Activated naive CD4-positive, alpha-beta T cell treated with Interleukin-2 at 50 U/mL for 16 hours (primary cell): ENCODE measurements around the gene MRPL4.

Source experiments
- DNase-seq: peaks from one replicate; pipeline ENCODE4 v3.0.0-alpha.2; 2020

MRPL4 gene

DNA sequence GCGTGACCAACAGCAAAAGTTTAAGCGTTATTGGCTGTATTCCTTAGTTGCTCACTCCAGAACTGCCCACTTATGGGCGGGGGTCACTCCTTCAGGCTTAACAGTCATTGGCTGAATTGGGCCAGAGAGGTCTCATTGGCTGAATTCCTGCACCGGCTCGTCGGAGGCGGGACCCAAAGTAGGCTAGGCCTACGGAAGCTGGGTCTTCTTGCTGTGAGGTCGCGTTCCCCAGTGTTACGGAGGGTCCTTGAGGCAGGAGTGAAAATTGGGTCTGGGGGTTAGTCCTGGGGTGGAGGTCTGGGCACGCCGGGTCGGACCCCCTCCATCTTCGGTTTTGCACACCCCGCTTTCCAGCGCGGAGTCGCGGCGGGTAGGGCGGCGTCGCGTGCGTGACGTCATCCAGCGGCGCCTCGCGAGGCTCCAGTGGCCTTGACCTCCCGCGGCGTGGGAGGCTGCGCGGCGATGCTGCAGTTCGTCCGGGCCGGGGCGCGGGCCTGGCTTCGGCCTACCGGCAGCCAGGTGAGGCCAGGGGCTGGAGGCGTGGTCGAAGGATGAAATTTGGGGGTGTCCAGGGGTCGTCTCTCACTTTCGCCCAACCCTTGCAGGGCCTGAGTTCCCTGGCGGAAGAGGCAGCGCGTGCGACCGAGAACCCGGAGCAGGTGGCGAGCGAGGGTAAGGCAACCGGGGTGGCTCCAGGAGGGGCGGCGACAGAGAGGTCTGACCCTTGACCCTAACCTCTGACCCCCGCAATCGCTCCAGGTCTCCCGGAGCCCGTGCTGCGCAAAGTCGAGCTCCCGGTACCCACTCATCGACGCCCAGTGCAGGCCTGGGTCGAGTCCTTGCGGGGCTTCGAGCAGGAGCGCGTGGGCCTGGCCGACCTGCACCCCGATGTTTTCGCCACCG, at the start of gene MRPL4:
MRPL4 (plus strand) TSS at position 423 of the 903 bp plus-strand sequence; CDS start at position 463, 40 bp downstream.
- DNase-seq: peak; percentile 97

DNA sequence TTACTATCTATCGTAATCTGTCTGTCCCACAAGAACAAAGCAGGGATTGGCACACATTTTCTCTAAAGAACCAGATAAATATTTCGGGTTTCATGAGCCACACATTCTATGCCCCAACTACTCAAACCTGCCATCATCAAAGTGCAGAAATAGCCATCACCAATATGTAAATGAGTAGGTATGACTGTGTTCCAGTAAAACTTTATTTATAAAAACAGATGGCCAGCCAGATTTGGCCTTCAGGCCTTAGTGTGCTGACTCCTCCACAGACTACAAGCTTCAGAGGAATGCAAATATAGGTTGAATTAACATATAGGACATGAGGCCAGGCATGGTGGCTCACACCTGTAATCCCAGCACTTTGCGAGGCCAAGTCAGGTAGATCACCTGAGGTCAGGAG, 48.3 kb upstream of the MRPL4 start:
- no peak for DNase-seq

DNA sequence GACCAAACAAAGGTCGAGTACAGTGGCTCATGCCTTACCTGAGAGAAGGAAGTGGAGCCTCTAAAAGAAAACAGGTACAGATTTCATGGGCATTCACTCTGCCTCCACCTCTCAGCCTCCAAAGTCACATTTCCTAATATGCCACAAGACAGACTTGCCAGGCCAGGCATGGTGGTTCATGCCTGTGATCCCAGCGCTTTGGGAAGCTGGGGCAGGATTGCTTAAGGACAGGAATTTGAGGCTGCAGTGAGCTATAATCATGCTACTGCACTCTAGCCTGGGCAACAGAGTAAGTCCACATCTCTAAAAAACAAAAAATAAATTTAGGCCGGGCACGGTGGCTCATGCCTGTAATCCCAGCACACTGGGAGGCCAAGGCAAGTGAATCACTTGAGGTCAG, 46.4 kb upstream of the MRPL4 start:
- DNase-seq: no peak

- no peak for DNase-seq
Measured at GRCh38 chr19:10206226-10206885, 45.7 kb upstream of the MRPL4 start.

DNA sequence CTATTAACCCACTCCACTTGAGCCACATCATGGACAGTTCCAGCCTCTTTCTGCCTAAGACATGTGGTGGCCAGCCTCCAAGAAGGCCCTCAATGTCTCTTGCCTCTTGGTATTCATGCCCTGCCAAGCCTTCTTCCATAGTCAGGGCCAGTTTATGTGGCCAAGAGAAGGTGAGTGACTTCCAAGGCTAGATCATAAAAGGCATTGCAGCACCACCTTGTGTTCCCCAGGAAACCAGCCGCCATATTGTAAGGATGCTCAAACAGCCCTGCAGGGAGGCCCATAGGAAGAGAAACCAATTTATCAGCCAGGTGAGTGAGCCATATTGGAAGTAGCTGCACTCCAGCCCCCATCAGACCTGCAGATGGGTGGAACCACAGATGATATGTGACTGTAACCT, 45.0 kb upstream of the MRPL4 start:
- DNase-seq: no peak

DNA sequence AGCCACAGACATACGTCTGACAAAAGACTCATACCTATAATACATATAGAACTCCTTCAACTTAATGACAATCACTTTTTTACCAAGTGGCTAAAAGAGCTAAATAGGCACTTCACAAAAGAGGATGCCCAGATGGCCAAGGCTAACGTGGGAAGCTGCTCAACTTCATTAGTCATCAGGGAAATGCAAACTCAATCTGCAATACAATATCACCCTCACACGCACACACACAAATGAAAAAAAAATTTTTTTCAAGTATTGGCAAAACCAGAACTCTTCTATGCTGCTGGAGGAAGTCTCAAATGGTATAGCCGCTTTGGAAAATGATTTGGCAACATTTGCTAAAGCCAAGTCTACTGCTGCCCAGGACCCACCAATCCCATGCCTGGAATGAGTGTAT, 42.7 kb upstream of the MRPL4 start:
- no peak for DNase-seq

- no peak for DNase-seq
Measured at GRCh38 chr19:10211061-10211460, 41.0 kb upstream of the MRPL4 start.

GRCh38 chr19:10211691-10212090, 40.3 kb upstream of the MRPL4 start:
- DNase-seq: no peak

GRCh38 chr19:10214784-10215183, 37.2 kb upstream of the MRPL4 start:
- DNase-seq: no peak

GRCh38 chr19:10217085-10217484, 34.9 kb upstream of the MRPL4 start:
- DNase-seq: no peak

DNA sequence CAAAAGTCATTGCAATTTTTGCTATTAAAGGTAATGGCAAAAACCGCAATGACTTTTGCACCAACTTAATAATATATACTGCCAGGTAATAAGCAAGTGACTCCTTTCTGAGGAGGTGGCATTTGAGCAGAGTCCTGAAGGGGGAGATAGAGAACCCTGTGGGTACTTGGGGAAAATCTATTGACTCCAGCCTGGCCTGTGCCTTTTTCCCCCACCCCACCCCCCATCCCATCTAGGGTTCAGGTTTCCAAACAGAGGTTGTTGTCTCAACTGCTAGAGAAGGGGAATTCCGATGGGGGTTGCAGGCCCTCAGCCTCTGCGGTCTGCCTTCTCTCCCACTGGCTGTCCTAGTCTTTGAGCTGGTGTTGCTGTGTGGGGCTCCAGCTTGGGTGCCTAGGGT, 32.3 kb upstream of the MRPL4 start:
- peak; percentile 41 for DNase-seq

GRCh38 chr19:10220695-10221094, 31.3 kb upstream of the MRPL4 start:
- no peak for DNase-seq

- DNase-seq: no peak
Measured at GRCh38 chr19:10222201-10222890, 29.7 kb upstream of the MRPL4 start.

GRCh38 chr19:10223488-10224213, 28.4 kb upstream of the MRPL4 start:
- no peak for DNase-seq

DNA sequence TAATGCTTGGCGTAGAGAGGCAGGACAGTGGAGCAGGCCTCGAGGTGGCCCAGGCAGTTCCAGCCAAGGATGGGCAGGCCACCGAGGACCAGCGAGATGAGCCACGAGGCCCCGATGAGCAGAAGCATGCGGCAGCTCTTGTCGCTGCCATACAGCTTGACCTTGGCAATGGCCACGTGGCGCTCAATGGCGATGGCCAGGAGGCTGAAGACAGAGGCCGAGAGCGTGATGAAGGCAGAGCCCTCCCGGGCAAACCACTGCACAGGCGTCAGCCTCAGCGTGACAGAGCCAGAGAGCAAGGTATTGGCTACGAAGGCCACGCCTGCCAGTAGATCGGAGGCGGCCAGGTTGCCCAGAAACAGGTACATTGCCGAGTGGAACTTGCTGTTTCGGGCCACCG, 27.7 kb upstream of the MRPL4 start:
- no peak for DNase-seq

DNA sequence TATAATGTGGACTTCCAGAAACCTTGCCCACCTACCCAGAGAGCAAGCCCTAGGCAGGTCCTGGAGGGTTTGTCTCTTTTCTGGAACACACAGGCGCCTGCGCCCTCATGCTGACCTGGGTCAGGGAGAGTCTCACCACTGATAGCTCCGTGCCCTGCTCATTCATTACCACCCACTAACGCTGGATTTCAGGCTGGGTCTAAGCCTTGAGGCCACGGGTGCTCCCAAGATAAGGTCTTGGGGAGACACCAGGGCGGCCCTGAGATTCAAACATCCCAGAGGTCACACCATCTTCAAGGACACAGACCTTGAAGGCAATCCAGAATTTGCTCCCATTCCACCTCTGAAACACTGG, 26.0 kb upstream of the MRPL4 start:
- DNase-seq: no peak

GRCh38 chr19:10226376-10227025, 25.5 kb upstream of the MRPL4 start:
- no peak for DNase-seq

GRCh38 chr19:10227026-10227971, 24.7 kb upstream of the MRPL4 start:
- no peak for DNase-seq

GRCh38 chr19:10228393-10228792, 23.6 kb upstream of the MRPL4 start:
- no peak for DNase-seq

DNA sequence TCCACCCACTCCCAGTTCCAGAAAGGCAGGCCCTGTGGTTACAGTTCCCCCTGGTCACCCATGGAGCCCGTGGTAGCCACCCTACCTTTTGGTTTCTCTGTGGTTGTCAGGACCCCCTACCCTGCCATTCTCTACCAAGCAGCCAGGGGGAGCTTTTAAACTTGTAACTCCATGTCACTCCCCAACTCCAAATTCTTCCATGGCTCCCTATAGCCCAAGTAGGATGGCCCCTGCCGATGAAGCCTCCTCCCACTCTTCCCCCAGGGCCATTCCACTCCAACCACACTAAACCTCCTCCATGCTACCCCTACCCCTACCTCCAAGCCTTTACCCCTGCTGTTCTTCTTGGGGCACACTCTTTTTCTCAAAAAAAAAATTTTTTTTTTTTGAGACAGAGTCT, 23.1 kb upstream of the MRPL4 start:
- DNase-seq: peak; percentile 31

GRCh38 chr19:10230173-10230860, 21.7 kb upstream of the MRPL4 start:
- DNase-seq: peak; percentile 80
